ENCODE results near the gene SPRY4. TPM values are rescaled to one million over a fixed set of nuclear protein-coding genes. Genes with fewer than 3 reads are reported as not detected.
A peak's percentile ranks its signal among the peaks of the same experiment; 100 is the strongest.
"Not testable (repeated sequence)": the region's sequence is repeated elsewhere in the genome, so short reads cannot be mapped to it uniquely, and the experiment has no call there.

Gene SPRY4
- polyA plus RNA-seq, 3 donors, result 28.4 to 33.8 (median 31.1) TPM

DNA sequence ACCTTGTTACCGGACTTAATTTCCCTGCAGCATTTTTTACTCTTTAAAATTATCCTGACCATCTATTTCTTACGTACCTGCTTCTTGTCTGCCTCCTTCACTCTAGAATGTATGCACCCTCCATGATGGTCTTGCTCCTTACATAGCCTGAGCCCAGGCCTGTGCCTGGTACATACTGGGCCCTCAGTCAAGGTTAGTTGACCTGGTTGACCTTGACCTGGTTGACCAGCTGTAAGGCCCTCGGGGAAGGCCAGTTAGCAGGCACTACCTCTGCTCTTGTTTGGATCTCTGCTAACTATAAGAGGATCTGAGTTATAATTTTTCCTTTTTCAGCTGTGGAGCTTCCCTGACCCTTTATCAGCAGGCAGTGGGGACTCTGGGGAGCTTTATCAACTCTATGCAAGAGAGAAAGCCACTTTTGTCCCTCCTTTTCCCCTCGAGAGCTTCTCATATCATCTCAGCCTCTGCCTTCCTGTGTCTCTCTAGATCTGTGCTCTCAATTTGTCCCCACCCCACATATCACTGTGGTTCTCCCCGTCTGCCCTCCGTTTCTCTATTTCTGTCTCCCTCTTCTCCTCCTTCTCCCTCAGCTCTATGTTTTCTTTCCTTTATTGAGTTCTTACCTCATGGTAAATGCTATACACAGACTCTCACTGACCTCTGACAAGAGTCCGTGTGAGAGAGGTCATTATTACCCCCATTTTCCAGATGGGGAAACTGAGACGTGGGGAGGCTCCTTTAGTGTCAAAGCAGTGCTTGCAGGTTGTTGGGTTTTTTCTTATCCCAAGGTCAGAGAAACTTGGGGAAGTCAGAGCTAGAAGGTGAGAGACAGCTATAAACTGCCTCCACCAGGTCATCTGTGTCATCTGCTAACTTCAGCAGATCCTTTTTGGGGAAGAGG, 28.6 kb downstream of the SPRY4 start:
- DNase-seq (ENCODE audit: low read depth in 3 of 3, low spot score in 2 of 3), result no peak

- DNase-seq (ENCODE audit: low read depth in 3 of 3, low spot score in 2 of 3), result no peak
These were observed 29.6 kb downstream of the SPRY4 start for GRCh38 chr5:142295084-142295758.

GRCh38 chr5:142293486-142293885, 31.3 kb downstream of the SPRY4 start:
- DNase-seq (ENCODE audit: low read depth in 3 of 3, low spot score in 2 of 3), result no peak

- no peak for DNase-seq (ENCODE audit: low read depth in 3 of 3, low spot score in 2 of 3)
These were observed 32.0 kb downstream of the SPRY4 start for GRCh38 chr5:142292808-142293207.

DNA sequence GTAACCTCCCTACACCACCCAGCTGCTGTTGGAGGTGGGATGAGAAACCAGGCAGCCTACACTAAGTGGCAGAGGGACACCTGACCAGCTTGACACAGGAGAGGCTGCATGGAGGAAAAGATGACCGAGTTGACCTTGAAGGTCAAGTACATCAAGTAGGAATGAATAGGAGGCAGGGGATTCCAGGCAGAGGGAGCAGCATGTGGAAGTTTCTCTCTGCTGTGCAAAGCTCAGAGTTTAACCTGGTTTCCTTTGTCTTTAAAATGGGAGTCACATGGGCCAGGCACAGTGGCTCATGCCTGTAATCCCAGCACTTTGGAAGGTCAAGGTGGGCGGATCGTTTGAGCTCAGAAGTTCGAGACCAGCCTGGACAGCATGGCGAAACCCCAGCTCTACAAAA, 32.6 kb downstream of the SPRY4 start:
- no peak for DNase-seq (ENCODE audit: low read depth in 3 of 3, low spot score in 2 of 3)

DNA sequence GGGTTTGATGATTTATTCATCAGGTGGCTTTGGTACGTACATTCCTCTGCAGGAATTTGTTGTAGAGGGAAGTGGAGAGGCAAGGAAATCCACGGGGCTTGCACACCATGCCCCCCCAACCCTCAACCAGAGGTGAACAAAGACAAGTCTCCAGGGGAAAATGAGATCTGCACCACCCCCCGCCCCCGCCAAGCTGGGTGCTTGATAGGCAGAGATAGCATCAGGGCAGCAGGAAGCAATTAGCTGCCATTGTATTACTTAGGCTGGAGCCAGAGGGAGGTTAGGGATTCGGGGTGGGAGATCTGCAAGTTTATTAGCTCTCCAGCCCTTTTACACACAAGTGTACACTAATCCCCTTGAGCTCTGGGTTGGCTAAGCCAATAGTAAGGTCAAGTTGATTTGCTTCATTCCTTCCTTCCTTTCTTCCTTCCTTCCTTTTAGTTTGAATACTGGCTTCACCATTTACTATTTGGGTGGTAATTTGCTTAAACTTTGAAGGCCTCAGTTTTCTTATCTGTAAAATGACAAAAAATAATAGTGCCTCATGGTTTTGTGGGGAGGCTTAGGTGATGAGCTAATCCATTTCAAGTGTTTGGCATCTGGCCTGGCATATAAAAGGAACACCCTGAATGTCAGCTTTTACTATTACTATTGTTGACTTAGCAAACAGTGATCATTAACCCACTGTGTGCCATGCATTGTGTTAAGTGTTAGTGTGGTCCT, 34.1 kb downstream of the SPRY4 start:
- DNase-seq (ENCODE audit: low read depth in 3 of 3, low spot score in 2 of 3), result no peak

DNA sequence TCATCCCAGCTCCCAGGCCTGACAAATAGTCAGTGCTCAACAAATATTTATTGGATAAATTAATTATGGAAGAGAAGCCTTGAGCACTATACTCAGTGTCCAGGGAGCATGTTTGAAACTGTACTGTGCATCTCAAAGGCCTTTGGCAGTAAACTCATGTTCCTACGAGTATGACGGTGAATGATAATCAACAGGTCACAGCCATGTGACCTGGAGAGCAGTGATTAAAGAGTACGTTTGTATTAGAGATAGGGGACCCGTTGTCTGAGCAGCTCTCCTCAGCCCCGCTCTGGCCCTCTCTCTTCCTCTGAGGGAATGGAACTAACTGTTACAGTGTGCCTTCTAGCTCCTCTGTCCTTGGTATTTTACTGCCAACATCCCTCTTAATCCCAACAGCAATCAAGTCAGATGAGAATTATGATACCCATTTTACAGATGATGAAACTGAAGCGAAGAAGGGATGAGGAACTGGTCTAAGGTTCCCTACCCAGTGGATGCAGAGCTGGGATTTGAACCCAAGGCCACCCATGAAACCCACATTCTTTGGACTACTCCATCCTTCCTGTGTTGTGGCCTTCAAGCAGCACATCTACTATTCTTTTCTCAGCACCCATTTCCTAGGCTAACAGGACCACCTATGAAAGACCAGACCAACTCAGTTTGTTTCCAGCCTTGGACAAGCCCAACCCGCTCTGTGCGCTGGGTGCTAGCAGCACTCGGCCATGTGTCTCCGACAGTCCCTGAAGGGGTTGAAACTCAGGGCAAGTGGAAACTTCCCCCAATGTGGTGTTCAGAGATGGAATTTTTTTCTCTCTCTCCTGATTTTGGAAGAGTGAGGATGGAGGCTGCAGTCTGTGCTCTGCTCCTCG, 34.9 kb downstream of the SPRY4 start:
- DNase-seq (ENCODE audit: low read depth in 3 of 3, low spot score in 2 of 3), result peak in 1 of 3 donors; percentile 45

- DNase-seq (ENCODE audit: low read depth in 3 of 3, low spot score in 2 of 3), result no peak
These were observed 36.9 kb downstream of the SPRY4 start for GRCh38 chr5:142287973-142288313.

DNA sequence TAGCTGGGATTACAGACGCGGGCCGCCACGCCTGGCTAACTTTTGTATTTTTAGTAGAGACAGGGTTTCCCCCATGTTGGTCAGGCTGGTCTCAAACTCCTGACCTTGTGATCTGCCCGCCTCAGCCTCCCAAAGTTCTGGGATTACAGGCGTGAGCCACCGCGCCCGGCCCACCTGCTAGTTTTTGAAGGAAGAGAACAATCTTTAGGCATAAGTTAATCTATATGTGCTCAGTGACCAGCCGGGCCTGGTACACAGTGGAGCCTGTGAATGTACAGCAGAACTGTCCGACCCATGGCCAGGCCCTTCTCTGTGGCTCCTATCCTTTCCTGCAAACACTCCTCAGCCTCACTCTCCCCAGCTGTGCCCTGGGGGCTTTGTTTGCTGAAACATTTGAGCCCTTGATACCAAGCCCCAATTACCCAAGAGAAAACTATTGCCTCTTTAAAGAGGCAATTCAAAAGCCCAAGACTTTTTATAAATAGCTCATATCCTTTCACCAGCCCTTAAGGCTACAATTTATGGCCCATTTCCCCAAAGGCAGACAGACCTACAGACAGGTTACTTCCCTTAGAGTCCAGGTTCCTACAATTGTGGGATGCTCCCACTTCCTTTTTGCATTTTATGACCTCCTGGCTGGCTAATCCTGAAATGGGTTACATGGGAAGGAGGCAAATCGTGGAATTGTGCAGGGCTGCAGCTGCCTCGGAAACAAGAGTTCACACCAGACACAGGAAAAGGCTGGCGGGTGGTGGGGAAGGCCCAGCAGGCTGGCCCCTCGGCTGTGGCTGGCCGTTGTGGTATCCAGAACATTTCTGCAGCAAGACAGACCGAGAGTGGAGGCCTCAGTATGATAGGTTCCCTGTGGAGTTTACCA, 37.5 kb downstream of the SPRY4 start:
- no peak for DNase-seq (ENCODE audit: low read depth in 3 of 3, low spot score in 2 of 3)

GRCh38 chr5:142286111-142286510, 38.7 kb downstream of the SPRY4 start:
- no peak for DNase-seq (ENCODE audit: low read depth in 3 of 3, low spot score in 2 of 3)

GRCh38 chr5:142283304-142283703, 41.5 kb downstream of the SPRY4 start:
- DNase-seq (ENCODE audit: low read depth in 3 of 3, low spot score in 2 of 3), result no peak

DNA sequence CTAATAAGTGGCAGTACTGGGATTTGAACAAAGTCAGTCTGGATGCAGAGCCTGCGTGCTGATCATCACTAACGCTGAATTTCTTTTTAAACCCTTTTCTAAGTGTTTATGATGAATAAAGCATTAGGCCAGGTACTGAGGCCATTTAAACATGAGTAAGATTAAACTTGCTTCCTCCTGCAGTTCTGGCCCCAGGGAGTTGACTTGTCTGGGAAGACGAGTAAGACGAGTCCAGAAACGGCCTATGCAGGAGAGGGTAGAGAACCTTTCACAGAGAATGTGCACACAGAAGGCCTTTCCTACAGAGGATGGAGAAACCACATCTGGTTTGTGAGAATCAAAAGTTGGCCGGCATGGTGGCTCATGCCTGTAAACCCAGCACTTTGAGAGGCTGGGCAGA, 42.9 kb downstream of the SPRY4 start:
- DNase-seq (ENCODE audit: low read depth in 3 of 3, low spot score in 2 of 3), result no peak

GRCh38 chr5:142281008-142281367, 43.8 kb downstream of the SPRY4 start:
- DNase-seq (ENCODE audit: low read depth in 3 of 3, low spot score in 2 of 3), result no peak

GRCh38 chr5:142280066-142281007, 44.5 kb downstream of the SPRY4 start:
- peak in 2 of 3 donors; percentile 61 to 68 for DNase-seq (ENCODE audit: low read depth in 3 of 3, low spot score in 2 of 3)

DNA sequence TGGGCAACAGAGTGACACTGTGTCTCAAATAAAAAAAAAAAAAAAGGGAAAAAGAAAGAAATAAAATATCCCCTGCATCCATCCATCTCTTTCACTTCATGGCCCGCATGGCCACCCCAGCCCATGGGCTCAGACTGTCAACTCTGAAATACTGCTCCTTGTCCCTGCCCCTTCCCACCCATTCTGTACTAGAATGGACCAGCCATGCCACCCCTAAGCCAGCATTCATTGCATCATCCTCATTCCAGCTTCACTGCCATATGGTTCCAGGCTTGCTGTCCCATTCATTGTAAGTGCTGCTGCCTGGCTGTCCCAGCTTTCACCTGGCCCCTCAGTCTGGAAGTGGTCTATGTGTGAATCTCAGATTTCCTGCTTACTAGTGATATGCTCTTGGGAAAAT, 46.2 kb downstream of the SPRY4 start:
- DNase-seq (ENCODE audit: low read depth in 3 of 3, low spot score in 2 of 3), result no peak

- no peak for DNase-seq (ENCODE audit: low read depth in 3 of 3, low spot score in 2 of 3)
These were observed 47.0 kb downstream of the SPRY4 start for GRCh38 chr5:142277796-142278195.

DNA sequence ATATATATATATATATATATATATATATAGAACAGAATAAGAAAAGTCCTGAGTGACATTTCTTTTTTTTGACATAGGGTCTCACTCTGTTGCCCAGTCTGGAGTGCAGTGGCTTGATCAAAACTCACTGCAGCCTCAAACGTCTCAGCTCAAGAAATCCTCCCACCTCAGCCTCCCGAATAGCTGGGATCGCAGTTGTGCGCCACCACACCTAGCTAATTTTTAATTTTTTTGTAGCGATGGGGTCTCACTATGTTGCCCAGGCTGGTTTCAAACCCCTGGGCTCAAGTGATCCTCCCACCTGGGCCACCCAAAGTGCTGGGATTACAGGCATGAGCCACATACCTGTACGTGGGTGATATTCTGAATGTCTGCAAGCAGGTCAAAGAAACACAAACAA, 48.3 kb downstream of the SPRY4 start:
- DNase-seq (ENCODE audit: low read depth in 3 of 3, low spot score in 2 of 3), result no peak

DNA sequence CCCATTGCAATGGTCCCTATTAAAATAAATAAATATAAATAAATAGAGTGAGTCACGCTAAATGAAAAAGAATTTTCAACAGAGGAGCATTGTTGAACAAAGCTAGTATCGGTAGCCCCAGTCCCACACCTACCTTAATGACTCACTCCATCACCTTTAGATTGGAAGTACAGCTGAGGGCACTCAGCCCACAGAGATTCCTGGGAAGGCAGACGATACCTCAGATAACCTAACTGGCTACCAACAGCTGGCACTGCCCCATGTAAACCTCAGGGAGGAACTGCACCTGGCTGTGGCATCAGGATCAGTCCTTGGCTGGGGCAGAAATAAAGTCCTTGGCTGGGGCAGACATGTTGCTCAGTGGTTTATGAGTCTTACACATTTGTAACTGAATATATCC, 49.3 kb downstream of the SPRY4 start:
- no peak for DNase-seq (ENCODE audit: low read depth in 3 of 3, low spot score in 2 of 3)

- not testable (repeated sequence) for DNase-seq (ENCODE audit: low read depth in 3 of 3, low spot score in 2 of 3)
These were observed 52.2 kb downstream of the SPRY4 start for GRCh38 chr5:142272596-142272995.

Measured in right renal cortex interstitium (tissue), 3 donors.